Measurements from ENCODE around the gene ZFP36L1.

ZFP36L1 gene

DNA sequence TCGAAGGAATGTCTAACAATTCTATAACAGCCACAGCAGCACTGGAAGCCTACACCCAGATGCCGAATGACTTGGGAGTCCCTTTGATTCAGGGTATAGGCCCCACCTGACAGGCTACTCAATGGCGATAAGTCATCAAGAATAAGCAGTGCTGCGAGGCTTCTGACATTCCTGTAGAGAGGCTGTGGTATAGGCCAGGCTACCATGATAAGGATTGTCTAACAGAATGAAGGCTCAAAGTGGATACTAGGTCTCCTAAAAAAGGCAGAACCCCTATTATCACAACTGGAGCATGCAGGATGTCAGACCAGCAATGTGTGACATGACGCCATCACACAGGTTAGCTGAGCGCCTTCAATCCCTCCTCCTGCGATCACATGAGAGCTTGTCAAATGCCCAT lies 53.2 kb downstream of the ZFP36L1 start:
- DNase-seq (ENCODE audit: low read depth, low spot score): no peak

DNA sequence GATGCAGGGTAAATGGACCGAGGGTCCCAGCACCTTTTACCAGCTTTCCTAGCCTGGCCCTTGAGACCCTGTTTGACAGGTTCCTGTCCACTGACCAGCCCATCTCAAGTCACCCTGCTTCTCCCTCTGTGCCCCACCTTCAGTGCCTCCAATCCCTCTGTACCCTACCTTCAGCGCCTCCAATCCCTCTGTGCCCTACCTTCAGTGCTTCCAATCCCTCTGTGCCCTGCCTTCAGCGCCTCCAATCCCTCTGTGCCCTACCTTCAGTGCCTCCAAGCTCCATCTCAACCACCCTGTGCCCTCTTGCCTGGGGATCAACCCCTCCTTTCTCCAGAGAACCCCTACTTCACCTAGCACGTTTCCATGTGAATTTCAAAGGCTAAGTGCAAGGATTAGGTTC lies 54.3 kb downstream of the ZFP36L1 start:
- DNase-seq (ENCODE audit: low read depth, low spot score): no peak

All from smooth muscle cell of the brain vasculature (primary cell).